Measurements from ENCODE around the gene PSTK.

PSTK gene

GRCh38 chr10:123031124-123031523, 50.9 kb downstream of the PSTK start:
- no peak for DNase-seq (ENCODE audit: low read depth)
- no peak overlapping the region for H3K4me3 ChIP-seq (ENCODE audit: low read length)
- no peak for TF ChIP-seq CTCF (conservative IDR thresholded peaks at IDR 0.05; ENCODE audit: low read length)

GRCh38 chr10:123034332-123034731, 54.1 kb downstream of the PSTK start:
- H3K4me3 ChIP-seq (ENCODE audit: low read length): no peak overlapping the region
- DNase-seq (ENCODE audit: low read depth): no peak
- no peak for TF ChIP-seq CTCF (conservative IDR thresholded peaks at IDR 0.05; ENCODE audit: low read length)

GRCh38 chr10:123035467-123036086, 55.4 kb downstream of the PSTK start:
- TF ChIP-seq CTCF (conservative IDR thresholded peaks at IDR 0.05; ENCODE audit: low read length): no peak
- DNase-seq (ENCODE audit: low read depth): no peak
- H3K4me3 ChIP-seq (ENCODE audit: low read length): no peak overlapping the region

- no peak overlapping the region for H3K4me3 ChIP-seq (ENCODE audit: low read length)
- TF ChIP-seq CTCF (conservative IDR thresholded peaks at IDR 0.05; ENCODE audit: low read length): no peak
- DNase-seq (ENCODE audit: low read depth): no peak
These were observed 58.8 kb downstream of the PSTK start for GRCh38 chr10:123038782-123039631.

GRCh38 chr10:123039632-123039930, 59.4 kb downstream of the PSTK start:
- DNase-seq (ENCODE audit: low read depth): no peak
- no peak for TF ChIP-seq CTCF (conservative IDR thresholded peaks at IDR 0.05; ENCODE audit: low read length)
- H3K4me3 ChIP-seq (ENCODE audit: low read length): no peak overlapping the region
